Measurements from ENCODE around the gene DECR2.

Gene DECR2

DNA sequence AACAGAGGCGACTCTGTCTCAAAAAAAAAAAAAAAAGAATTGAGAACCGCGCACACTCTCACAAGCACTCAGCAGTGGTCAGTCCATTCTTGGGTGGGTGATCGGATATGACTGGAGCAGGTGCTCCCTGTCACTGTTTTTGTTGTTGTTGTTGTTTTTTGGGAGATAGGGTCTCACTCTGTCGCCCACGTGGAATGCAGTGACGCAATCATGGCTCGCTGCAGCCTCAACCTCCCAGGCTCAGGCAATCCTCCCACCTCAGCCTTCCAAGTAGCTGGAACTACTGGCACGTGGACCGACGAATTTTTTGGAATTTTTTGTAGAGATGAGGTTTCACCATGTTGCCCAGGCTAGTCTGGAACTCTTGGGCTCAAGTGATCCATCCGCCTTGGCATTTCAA, 53.8 kb downstream of the DECR2 start:
- TF ChIP-seq, protein P1, sequence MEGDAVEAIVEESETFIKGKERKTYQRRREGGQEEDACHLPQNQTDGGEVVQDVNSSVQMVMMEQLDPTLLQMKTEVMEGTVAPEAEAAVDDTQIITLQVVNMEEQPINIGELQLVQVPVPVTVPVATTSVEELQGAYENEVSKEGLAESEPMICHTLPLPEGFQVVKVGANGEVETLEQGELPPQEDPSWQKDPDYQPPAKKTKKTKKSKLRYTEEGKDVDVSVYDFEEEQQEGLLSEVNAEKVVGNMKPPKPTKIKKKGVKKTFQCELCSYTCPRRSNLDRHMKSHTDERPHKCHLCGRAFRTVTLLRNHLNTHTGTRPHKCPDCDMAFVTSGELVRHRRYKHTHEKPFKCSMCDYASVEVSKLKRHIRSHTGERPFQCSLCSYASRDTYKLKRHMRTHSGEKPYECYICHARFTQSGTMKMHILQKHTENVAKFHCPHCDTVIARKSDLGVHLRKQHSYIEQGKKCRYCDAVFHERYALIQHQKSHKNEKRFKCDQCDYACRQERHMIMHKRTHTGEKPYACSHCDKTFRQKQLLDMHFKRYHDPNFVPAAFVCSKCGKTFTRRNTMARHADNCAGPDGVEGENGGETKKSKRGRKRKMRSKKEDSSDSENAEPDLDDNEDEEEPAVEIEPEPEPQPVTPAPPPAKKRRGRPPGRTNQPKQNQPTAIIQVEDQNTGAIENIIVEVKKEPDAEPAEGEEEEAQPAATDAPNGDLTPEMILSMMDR (IDR thresholded peaks at IDR 0.05; ENCODE audit: low read depth, low read length, missing control alignments) = no peak
- H3K4me3 ChIP-seq (ENCODE audit: low read depth, low read length) = no peak overlapping the region
- in situ Hi-C loops (cut with HindIII; ENCODE audit: low sequenced_read_pairs) = no loop called here
- no peak for DNase-seq (ENCODE audit: low read depth)

DNA sequence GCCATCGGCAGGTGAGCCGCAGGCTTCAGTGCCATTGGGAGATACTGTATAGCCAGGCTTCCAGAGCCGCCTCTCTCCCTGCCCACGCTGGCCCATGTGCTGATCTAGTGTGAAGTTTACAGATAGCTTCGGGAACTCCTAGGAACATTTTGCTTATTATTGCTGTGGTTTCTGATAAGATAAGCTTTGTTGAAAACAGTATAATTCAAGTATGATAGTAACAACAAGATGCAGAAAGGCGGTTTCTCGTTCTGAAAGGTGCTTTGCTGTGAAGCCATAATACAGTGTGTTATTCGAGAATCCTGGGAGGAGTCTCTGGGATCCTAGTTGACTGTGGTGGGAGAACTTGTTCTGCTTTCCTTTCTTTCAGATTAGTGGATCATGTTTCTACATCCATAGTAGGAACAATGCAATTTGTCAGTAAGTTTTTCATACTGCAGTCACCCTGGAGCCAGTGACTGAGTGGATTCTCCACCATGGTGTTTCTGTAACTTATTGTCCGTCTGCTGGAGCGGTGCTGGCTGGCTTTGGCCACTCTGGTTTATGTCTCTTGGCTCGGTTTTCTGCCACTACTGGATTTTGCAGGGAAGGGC, 55.3 kb downstream of the DECR2 start:
- DNase-seq (ENCODE audit: low read depth) = no peak
- TF ChIP-seq, protein P1 (IDR thresholded peaks at IDR 0.05; ENCODE audit: low read depth, low read length, missing control alignments) = no peak
- H3K4me3 ChIP-seq (ENCODE audit: low read depth, low read length) = no peak overlapping the region
- in situ Hi-C loops (cut with HindIII; ENCODE audit: low sequenced_read_pairs) = no loop called here

DNA sequence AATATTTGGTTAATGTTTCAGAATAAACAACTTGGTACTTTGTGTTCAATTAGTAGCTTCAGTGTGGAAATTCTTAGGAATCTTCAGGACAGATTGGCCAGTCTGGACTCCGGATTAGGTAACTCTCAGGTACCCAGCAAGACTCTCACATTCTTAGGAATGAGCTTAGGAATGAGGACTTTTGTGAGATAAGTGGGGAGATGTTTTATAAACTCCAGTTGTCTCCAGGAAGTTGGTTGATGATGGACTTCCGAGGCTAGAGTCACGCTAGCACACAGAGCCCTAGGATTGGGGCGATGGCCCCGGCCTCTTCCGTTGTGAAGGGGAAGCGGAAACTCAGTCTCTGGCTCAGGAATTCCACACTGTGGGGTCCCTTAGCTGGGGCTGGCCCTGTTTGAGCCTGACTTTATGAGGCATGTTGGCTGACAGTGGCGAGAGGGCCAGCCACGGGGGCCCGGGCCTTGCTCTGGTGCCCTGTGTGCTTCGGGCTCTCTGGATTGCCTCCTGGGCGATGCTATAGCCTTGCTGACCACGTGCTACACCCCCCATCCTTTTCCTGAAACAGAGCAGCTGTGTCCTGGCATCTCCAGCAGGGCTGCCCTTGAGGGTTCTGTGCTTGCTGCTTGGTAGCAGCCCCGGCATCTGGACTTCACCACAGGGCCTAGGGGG, 56.2 kb downstream of the DECR2 start:
- no peak for DNase-seq (ENCODE audit: low read depth)
- in situ Hi-C loops (cut with HindIII; ENCODE audit: low sequenced_read_pairs) = no loop called here
- TF ChIP-seq, protein P1 (IDR thresholded peaks at IDR 0.05; ENCODE audit: low read depth, low read length, missing control alignments) = no peak
- no peak overlapping the region for H3K4me3 ChIP-seq (ENCODE audit: low read depth, low read length)

DNA sequence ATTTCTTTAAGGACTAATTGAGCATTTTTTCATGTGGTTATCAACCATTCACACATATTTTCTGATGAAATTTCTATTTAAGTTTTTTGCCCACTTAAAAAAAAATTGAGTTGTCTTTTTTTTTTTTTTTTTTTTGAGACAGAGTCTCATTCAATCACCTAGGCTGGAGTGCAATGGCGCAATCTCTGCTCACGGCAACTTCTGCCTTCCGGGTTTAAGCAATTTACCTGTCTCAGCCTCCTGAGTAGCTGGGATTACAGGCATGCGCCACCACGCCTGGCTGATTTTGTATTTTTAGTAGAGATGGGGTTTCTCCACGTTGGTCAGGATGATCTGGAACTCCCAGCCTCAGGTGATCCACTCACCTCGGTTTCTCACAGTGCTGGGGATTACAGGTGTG, 58.1 kb downstream of the DECR2 start:
- no peak for DNase-seq (ENCODE audit: low read depth)
- TF ChIP-seq, protein P1 (IDR thresholded peaks at IDR 0.05; ENCODE audit: low read depth, low read length, missing control alignments) = no peak
- H3K4me3 ChIP-seq (ENCODE audit: low read depth, low read length) = no peak overlapping the region
- in situ Hi-C loops (cut with HindIII; ENCODE audit: low sequenced_read_pairs) = no loop called here

DNA sequence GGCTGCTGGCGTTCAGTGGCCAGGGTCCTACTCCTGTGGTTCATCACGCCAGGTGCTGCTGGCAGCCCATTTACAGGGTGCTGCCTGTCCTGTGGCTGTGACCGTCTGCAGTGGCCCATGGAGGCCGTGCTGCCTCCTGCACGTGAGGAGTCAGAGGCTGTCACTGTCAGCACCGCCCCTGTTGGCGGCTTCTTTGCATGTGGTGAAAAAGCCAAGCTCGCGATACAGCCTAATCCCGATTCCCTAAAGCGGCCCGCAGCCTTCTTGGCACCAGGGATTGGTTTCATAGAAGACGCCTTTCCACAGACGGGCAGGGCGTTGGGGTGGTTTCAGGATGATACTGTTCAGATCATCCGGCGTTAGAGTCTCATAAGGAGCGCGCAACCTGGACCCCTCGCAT, 59.1 kb downstream of the DECR2 start:
- TF ChIP-seq, protein P1 (IDR thresholded peaks at IDR 0.05; ENCODE audit: low read depth, low read length, missing control alignments) = no peak
- in situ Hi-C loops (cut with HindIII; ENCODE audit: low sequenced_read_pairs) = no loop called here
- no peak for DNase-seq (ENCODE audit: low read depth)
- H3K4me3 ChIP-seq (ENCODE audit: low read depth, low read length) = no peak overlapping the region

All from astrocyte of the cerebellum (primary cell).